Urothelium cell line (cell line): ENCODE data around the gene FPR1.

ENCODE experiments used
- DNase-seq: peaks from one replicate; pipeline ENCODE4 v3.0.0; 2011; ENCODE audit warnings: low spot score, mixed read lengths
- FAIRE-seq: peaks from 2 replicates; lab custom pipeline; 2011; peaks lifted over from hg19 to GRCh38; lab: Jason Lieb, UNC

Gene FPR1

GRCh38 chr19:51710163-51710562 is 41.5 kb downstream of the FPR1 start:
- DNase-seq = no peak
- FAIRE-seq = no peak

- FAIRE-seq (no peak), DNase-seq (no peak)
These were observed 42.1 kb downstream of the FPR1 start for GRCh38 chr19:51709575-51709974.

GRCh38 chr19:51708811-51709210 is 42.9 kb downstream of the FPR1 start:
- no peak for FAIRE-seq
- no peak for DNase-seq

GRCh38 chr19:51706885-51707284 is 44.8 kb downstream of the FPR1 start:
- DNase-seq = no peak
- FAIRE-seq = no peak

GRCh38 chr19:51706296-51706695 is 45.4 kb downstream of the FPR1 start:
- FAIRE-seq (no peak), DNase-seq (no peak)

GRCh38 chr19:51704626-51705025 is 47.1 kb downstream of the FPR1 start:
- no peak for FAIRE-seq
- DNase-seq = no peak

GRCh38 chr19:51703575-51704515 is 47.8 kb downstream of the FPR1 start:
- FAIRE-seq = no peak
- no peak for DNase-seq

GRCh38 chr19:51702825-51703574 is 48.7 kb downstream of the FPR1 start:
- DNase-seq = no peak
- FAIRE-seq = no peak

GRCh38 chr19:51702103-51702824 is 49.4 kb downstream of the FPR1 start:
- DNase-seq (no peak), FAIRE-seq (no peak)

- DNase-seq (no peak), FAIRE-seq (no peak)
These were observed 50.1 kb downstream of the FPR1 start for GRCh38 chr19:51701468-51702100.

- no peak for FAIRE-seq
These were observed 52.5 kb downstream of the FPR1 start for GRCh38 chr19:51699170-51699569.

GRCh38 chr19:51698296-51698695 is 53.4 kb downstream of the FPR1 start:
- FAIRE-seq (no peak), DNase-seq (no peak)

More at GRCh38 chr19:51699170-51699569, 52.5 kb downstream of the FPR1 start:
- DNase-seq = no peak

GRCh38 chr19:51697169-51697776 is 54.4 kb downstream of the FPR1 start:
- FAIRE-seq (no peak), DNase-seq (no peak)

- no peak for DNase-seq
- FAIRE-seq = no peak
These were observed 55.1 kb downstream of the FPR1 start for GRCh38 chr19:51696606-51697005.
